ENCODE data around the gene SHTN1.

SHTN1 gene

GRCh38 chr10:116913695-116914094 lies 91.3 kb downstream of the SHTN1 start:
- DNase-seq, result no peak

- DNase-seq, result no peak
Measured at GRCh38 chr10:116912162-116912561, 92.8 kb downstream of the SHTN1 start.

- no peak for DNase-seq
Measured at GRCh38 chr10:116910910-116911309, 94.1 kb downstream of the SHTN1 start.

- DNase-seq, result no peak
Measured at GRCh38 chr10:116909307-116909706, 95.7 kb downstream of the SHTN1 start.

GRCh38 chr10:116907245-116907987 lies 97.6 kb downstream of the SHTN1 start:
- DNase-seq, result no peak

- no peak for DNase-seq
Measured at GRCh38 chr10:116905845-116906210, 99.2 kb downstream of the SHTN1 start.

- no peak for DNase-seq
Measured at GRCh38 chr10:116899626-116900025, 105.4 kb downstream of the SHTN1 start.

GRCh38 chr10:116893686-116894037 lies 111.3 kb downstream of the SHTN1 start:
- no peak for DNase-seq

GRCh38 chr10:116892907-116893685 lies 111.9 kb downstream of the SHTN1 start:
- no peak for DNase-seq

GRCh38 chr10:116891208-116891607 lies 113.8 kb downstream of the SHTN1 start:
- DNase-seq, result no peak

GRCh38 chr10:116889066-116889465 lies 115.9 kb downstream of the SHTN1 start:
- no peak for DNase-seq

- DNase-seq, result no peak
Measured at GRCh38 chr10:116888380-116889055, 116.5 kb downstream of the SHTN1 start.

- DNase-seq, result no peak
Measured at GRCh38 chr10:116886772-116887171, 118.2 kb downstream of the SHTN1 start.

GRCh38 chr10:116882639-116883038 lies 122.3 kb downstream of the SHTN1 start:
- no peak for DNase-seq

- no peak for DNase-seq
Measured at GRCh38 chr10:116880716-116881482, 124.1 kb downstream of the SHTN1 start.

GRCh38 chr10:116879817-116880216 lies 125.2 kb downstream of the SHTN1 start:
- DNase-seq, result no peak

GRCh38 chr10:116878123-116878522 lies 126.9 kb downstream of the SHTN1 start:
- no peak for DNase-seq

GRCh38 chr10:116877391-116877790 lies 127.6 kb downstream of the SHTN1 start:
- DNase-seq, result no peak

- no peak for DNase-seq
Measured at GRCh38 chr10:116875897-116876296, 129.1 kb downstream of the SHTN1 start.

GRCh38 chr10:116873134-116873533 lies 131.9 kb downstream of the SHTN1 start:
- no peak for DNase-seq

GRCh38 chr10:116870949-116871348 lies 134.0 kb downstream of the SHTN1 start:
- no peak for DNase-seq

GRCh38 chr10:116868722-116869121 lies 136.3 kb downstream of the SHTN1 start:
- no peak for DNase-seq

- no peak for DNase-seq
Measured at GRCh38 chr10:116868198-116868676, 136.8 kb downstream of the SHTN1 start.

Measured in CD4-positive, alpha-beta T cell treated with Interleukin-4 for 1 hour (primary cell).